ENCODE measurements around the gene CHD3. TPM values are rescaled to one million over a fixed set of nuclear protein-coding genes. Genes with fewer than 3 reads are reported as not detected.

The CHD3 gene
- polyA plus RNA-seq, 1 donor from 2014 or later = 115 TPM

DNA sequence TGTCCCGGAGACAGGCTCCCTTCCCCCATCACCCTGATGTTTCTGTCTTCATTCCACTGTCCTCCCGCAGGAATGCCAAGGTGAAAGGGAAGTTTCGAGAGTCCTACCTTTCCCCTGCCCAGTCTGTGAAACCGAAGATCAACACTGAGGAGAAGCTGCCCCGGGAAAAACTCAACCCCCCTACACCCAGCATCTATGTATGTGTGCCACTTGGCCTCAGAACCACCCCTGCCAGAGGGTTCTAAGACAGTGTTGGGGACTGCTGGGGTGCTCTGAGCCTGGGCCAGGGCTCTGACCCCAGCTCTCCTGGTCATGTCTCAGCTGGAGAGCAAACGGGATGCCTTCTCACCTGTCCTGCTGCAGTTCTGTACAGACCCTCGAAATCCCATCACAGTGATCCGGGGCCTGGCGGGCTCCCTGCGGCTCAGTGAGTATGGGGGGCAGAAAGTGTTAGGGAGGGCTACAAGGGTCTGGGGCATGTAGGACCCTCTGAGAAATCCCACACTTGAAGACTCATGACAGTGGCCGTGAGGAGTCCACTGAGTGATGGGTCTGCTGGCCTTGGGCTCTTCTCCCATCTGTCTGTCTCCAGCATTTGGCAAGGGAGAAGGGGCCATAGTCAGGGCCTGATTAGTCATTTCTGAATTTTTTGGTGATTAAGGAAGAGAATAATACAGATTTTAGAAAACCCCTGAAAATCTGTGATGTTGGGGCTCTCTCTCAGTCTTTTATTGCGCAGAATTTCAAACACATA lies 38.7 kb upstream of the CHD3 start:
- no peak for TF ChIP-seq EP300 (conservative IDR thresholded peaks at IDR 0.05; ENCODE audit: poor library complexity, severe bottlenecking)
- H2AFZ ChIP-seq (ENCODE audit: low read depth, low read length) = no peak overlapping the region
- peaks cover 8% of the 10 kb centered on the region for H3K36me3 ChIP-seq (ENCODE audit: insufficient read depth, low read length)
- peaks cover 62% of the 10 kb centered on the region for H4K20me1 ChIP-seq (ENCODE audit: insufficient read depth)
- no peak overlapping the region for H3K4me3 ChIP-seq (ENCODE audit: low read length)
- no peaks in the 10 kb centered on the region for H3K27me3 ChIP-seq (ENCODE audit: insufficient read depth, low read depth, low read length)
- H3K79me2 ChIP-seq (replicated peaks; ENCODE audit: insufficient read depth, low read length) = peaks cover 18% of the 10 kb centered on the region
- H3K9me3 ChIP-seq (ENCODE audit: low read length) = no peaks in the 10 kb centered on the region
- no peak overlapping the region for H3K27ac ChIP-seq (ENCODE audit: low read length)
- peaks cover 11% of the 10 kb centered on the region for H3F3A ChIP-seq (ENCODE audit: insufficient read depth, low read length, poor library complexity, severe bottlenecking)
- H3K4me2 ChIP-seq (ENCODE audit: low read length) = no peak overlapping the region
- no peak overlapping the region for H3K9ac ChIP-seq (ENCODE audit: low read length)
- no peaks in the 10 kb centered on the region for H3K9me2 ChIP-seq (ENCODE audit: insufficient read depth, low read length)

DNA sequence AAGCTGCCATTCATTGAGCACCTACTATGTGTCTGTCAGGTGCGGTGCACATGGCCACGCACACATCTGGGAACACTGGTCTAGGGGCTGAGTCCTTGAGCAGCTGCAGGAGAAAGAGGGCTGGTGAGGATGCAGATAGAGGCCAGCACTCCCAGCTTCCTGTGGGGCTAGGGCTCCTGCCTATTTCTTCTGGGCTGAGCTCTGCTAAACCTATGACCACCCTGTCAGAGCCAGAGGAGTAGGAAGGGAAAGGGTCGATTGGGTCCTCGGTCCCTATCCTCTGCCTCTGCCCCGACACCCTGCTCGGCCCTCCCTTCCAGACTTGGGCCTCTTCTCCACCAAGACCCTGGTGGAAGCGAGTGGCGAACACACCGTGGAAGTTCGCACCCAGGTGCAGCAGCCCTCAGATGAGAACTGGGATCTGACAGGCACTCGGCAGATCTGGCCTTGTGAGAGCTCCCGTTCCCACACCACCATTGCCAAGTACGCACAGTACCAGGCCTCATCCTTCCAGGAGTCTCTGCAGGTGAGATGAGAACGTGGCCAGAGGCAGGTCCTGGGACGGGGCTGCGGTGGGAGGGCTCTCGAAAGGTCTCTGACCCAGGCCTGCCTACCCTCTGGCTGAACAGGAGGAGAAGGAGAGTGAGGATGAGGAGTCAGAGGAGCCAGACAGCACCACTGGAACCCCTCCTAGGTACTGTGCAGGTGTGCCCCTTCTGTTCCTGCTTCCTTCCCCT lies 37.7 kb upstream of the CHD3 start:
- Histone ChIP-seq H3K27me3 (ENCODE audit: insufficient read depth, low read depth, low read length) (no peaks in the 10 kb centered on the region), H3K9ac (ENCODE audit: low read length) (no peak overlapping the region), H3K4me2 (ENCODE audit: low read length) (no peak overlapping the region), H3K27ac (ENCODE audit: low read length) (peak overlapping the region; percentile 10), H3K36me3 (ENCODE audit: insufficient read depth, low read length) (peaks cover 8% of the 10 kb centered on the region), H3K4me3 (ENCODE audit: low read length) (peak overlapping the region; percentile 38), H3K9me3 (ENCODE audit: low read length) (no peaks in the 10 kb centered on the region), H4K20me1 (ENCODE audit: insufficient read depth) (peaks cover 53% of the 10 kb centered on the region), H3K79me2 (replicated peaks; ENCODE audit: insufficient read depth, low read length) (peaks cover 8% of the 10 kb centered on the region), H2AFZ (ENCODE audit: low read depth, low read length) (no peak overlapping the region), H3K9me2 (ENCODE audit: insufficient read depth, low read length) (no peaks in the 10 kb centered on the region), H3F3A (ENCODE audit: insufficient read depth, low read length, poor library complexity, severe bottlenecking) (peaks cover 11% of the 10 kb centered on the region)
- TF ChIP-seq MXI1 (conservative IDR thresholded peaks at IDR 0.05; ENCODE audit: poor library complexity, severe bottlenecking) (no peak), EZH2 (IDR thresholded peaks at IDR 0.05; ENCODE audit: borderline replicate concordance, insufficient read depth, low read length, poor library complexity, severe bottlenecking) (no peak), EP300 (conservative IDR thresholded peaks at IDR 0.05; ENCODE audit: poor library complexity, severe bottlenecking) (no peak), POLR2AphosphoS5 (IDR thresholded peaks at IDR 0.05) (no peak), RAD21 (conservative IDR thresholded peaks at IDR 0.05) (no peak), TAF1 (IDR thresholded peaks at IDR 0.05; ENCODE audit: low read depth) (no peak), SMC3 (conservative IDR thresholded peaks at IDR 0.05; ENCODE audit: poor library complexity) (no peak)
- TF ChIP-seq, protein P1, sequence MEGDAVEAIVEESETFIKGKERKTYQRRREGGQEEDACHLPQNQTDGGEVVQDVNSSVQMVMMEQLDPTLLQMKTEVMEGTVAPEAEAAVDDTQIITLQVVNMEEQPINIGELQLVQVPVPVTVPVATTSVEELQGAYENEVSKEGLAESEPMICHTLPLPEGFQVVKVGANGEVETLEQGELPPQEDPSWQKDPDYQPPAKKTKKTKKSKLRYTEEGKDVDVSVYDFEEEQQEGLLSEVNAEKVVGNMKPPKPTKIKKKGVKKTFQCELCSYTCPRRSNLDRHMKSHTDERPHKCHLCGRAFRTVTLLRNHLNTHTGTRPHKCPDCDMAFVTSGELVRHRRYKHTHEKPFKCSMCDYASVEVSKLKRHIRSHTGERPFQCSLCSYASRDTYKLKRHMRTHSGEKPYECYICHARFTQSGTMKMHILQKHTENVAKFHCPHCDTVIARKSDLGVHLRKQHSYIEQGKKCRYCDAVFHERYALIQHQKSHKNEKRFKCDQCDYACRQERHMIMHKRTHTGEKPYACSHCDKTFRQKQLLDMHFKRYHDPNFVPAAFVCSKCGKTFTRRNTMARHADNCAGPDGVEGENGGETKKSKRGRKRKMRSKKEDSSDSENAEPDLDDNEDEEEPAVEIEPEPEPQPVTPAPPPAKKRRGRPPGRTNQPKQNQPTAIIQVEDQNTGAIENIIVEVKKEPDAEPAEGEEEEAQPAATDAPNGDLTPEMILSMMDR (IDR thresholded peaks at IDR 0.05; ENCODE audit: poor library complexity, severe bottlenecking) = no peak
- TF ChIP-seq, protein P2, sequence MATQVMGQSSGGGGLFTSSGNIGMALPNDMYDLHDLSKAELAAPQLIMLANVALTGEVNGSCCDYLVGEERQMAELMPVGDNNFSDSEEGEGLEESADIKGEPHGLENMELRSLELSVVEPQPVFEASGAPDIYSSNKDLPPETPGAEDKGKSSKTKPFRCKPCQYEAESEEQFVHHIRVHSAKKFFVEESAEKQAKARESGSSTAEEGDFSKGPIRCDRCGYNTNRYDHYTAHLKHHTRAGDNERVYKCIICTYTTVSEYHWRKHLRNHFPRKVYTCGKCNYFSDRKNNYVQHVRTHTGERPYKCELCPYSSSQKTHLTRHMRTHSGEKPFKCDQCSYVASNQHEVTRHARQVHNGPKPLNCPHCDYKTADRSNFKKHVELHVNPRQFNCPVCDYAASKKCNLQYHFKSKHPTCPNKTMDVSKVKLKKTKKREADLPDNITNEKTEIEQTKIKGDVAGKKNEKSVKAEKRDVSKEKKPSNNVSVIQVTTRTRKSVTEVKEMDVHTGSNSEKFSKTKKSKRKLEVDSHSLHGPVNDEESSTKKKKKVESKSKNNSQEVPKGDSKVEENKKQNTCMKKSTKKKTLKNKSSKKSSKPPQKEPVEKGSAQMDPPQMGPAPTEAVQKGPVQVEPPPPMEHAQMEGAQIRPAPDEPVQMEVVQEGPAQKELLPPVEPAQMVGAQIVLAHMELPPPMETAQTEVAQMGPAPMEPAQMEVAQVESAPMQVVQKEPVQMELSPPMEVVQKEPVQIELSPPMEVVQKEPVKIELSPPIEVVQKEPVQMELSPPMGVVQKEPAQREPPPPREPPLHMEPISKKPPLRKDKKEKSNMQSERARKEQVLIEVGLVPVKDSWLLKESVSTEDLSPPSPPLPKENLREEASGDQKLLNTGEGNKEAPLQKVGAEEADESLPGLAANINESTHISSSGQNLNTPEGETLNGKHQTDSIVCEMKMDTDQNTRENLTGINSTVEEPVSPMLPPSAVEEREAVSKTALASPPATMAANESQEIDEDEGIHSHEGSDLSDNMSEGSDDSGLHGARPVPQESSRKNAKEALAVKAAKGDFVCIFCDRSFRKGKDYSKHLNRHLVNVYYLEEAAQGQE (IDR thresholded peaks at IDR 0.05; ENCODE audit: borderline replicate concordance) = no peak
